AG04449 (cell line): ENCODE results near the gene ANKRD11.

ENCODE experiments used
- CTCF ChIA-PET: fragments of 350-600 bp; formaldehyde crosslinking; extraction: SDS; loops from one replicate; lab custom pipeline; 2021; ENCODE audit warnings: antibody characterized with exemption; lab: Yijun Ruan, JAX
- POLR2A ChIA-PET: fragments of 400-600, 350-600 bp; formaldehyde crosslinking; extraction: SDS; loops from one replicate; lab custom pipeline; 2020; ENCODE audit warnings: antibody characterized with exemption, inconsistent platforms; lab: Yijun Ruan, JAX
- DNase-seq: peaks from one replicate; pipeline ENCODE4 v3.0.0-alpha.2; 2010; ENCODE audit warnings: low read depth, low spot score
- H3K4me3 ChIP-seq: 2 replicates; pipeline ENCODE4 v1.5.1; 2011; ENCODE audit warnings: low read depth, mild to moderate bottlenecking, control low read depth, low read length
- TF ChIP-seq, protein P1 (sequence below): IDR thresholded peaks from one replicate; pipeline ENCODE4 v1.5.1; 2011; ENCODE audit warnings: mild to moderate bottlenecking, moderate library complexity, low read length, control low read depth, inconsistent platforms; ENCODE audit not compliant: insufficient read depth; ENCODE audit errors: missing control alignments

The ANKRD11 gene

DNA sequence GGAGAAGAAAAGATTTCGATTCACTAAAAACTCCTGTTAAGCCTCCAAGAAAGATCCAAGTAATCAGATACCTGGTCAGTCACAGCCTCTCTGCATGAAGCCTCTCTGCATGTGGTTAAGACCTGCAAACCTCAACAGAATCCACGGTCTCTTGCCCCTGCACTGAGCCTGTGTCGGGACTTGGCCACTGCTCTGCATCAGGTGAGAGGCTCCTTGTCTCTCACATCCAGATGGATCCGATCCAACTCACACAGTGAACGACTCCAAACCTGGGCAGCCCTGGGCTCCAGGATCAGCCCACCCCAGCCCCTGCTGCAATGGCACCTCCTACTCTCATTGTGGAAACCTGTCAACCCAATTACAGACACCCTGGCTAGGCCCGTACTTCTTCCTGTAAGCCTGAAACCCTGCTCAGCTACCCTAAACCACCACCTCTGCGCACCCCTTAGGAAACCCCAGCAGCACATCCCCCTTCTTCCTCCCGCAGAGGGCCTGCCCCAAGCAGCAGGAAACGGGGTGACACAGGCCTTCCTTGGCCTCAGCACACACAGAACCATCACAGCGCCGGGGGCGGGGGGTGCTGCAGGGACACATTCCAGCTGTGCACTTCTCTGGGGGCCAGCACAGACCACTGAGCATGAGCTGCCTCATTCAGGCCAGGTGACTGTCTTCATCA, 129.5 kb downstream of the ANKRD11 start:
- DNase-seq, result no peak
- CTCF ChIA-PET, result interaction anchor here (0.6 to 0.8 kb wide), 2 partner anchors 13 to 44 kb away, joined by 3 to 4 read pairs; no protein-coding TSS in a partner anchor
- H3K4me3 ChIP-seq, result no peak overlapping the region
- TF ChIP-seq, protein P1, sequence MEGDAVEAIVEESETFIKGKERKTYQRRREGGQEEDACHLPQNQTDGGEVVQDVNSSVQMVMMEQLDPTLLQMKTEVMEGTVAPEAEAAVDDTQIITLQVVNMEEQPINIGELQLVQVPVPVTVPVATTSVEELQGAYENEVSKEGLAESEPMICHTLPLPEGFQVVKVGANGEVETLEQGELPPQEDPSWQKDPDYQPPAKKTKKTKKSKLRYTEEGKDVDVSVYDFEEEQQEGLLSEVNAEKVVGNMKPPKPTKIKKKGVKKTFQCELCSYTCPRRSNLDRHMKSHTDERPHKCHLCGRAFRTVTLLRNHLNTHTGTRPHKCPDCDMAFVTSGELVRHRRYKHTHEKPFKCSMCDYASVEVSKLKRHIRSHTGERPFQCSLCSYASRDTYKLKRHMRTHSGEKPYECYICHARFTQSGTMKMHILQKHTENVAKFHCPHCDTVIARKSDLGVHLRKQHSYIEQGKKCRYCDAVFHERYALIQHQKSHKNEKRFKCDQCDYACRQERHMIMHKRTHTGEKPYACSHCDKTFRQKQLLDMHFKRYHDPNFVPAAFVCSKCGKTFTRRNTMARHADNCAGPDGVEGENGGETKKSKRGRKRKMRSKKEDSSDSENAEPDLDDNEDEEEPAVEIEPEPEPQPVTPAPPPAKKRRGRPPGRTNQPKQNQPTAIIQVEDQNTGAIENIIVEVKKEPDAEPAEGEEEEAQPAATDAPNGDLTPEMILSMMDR, result no peak
- POLR2A ChIA-PET, result no interaction called here

DNA sequence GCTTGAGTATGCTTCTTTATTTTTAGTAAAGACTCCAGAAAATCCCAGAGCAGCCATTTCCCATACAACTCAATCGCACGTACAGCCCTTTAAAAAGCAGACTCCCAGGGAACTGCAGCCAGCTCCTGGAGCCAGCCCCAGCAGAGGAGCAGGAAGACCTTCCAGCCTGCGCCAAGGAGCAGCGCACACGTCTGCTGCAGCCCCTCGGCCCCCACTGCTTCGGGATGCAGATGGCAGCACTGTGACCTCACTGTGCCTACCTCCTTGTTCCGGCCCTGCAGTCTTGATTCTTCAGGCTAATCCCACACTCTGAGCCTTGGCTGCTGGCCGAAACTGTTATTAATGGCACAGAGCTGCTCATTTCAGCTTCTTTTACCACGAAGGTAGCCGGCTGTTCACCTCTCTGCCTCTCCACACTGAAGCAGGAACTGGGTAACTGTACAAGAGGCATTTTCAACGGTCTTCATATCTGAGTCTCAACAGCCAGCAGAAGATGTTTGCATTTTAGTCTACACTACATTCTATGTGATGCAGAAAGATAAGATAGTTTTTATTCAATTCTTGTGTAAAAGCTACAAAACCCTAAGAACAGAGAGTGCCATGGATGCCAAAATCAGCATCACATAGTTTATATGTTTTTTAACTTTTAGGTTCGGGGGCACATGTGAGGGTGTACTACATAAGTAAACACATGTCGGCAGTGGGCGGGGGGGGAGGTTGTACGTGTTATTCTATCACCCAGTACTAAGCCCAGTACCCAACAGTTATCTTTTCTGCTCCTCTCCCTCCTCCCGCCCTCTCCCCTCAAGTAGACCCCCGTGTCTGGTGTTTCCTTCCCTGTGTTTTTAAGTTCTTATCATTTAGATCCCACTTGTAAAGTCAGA, 130.9 kb downstream of the ANKRD11 start:
- CTCF ChIA-PET, result interaction anchor here (0.8 kb wide), 2 partner anchors 10 to 14 kb away, joined by 3 to 4 read pairs; no protein-coding TSS in a partner anchor
- POLR2A ChIA-PET, result no interaction called here
- no peak for DNase-seq
- no peak overlapping the region for H3K4me3 ChIP-seq
- TF ChIP-seq, protein P1, result no peak

DNA sequence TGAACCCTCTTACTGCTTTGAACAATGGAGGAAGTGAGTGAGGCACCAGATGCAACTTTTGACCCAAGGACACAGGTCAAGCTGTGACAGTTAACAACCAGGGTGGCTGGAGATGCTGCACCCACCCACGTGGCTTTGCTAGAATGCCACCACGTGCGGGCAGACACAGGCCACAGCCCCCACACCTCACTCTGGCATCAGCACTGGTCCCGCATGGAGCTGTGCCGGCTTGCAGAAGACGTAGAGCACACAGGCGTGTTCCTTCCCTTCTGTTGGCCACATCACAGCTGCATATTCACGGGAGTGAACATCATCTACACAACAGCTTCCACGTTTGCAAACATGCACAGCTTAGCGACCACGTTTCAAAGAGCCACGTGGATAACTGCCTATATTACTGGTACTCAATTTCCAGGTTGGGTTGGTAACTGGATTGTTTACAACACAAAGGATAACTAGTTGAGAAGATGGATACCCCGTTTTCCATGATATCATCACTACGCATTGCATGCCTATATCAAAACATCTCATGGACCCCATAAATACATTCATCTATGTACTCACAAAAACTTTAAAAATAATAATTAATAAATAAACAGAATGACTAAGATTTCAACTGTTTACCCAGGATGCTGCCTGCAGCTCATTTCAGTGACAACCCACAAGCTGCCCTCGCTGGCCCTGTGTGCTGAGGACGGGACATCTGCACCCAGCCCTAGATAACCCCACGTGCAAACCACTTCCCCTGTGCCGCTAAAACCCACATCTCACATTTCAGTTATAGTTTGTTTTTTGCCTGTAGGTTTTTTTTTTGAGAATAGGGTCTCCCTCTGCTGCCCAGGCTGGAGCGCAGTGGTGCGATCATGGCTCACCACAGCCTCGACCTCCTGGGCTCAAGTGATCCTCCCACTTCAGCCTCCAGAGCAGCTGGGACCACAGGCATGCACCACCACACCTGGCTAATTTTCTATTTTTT, 132.0 kb downstream of the ANKRD11 start:
- no peak for DNase-seq
- POLR2A ChIA-PET, result no interaction called here
- H3K4me3 ChIP-seq, result no peak overlapping the region
- CTCF ChIA-PET, result interaction anchor here (0.8 kb wide), 1 partner anchor 11 kb away, joined by 3 read pairs; no protein-coding TSS in a partner anchor
- TF ChIP-seq, protein P1, result no peak

DNA sequence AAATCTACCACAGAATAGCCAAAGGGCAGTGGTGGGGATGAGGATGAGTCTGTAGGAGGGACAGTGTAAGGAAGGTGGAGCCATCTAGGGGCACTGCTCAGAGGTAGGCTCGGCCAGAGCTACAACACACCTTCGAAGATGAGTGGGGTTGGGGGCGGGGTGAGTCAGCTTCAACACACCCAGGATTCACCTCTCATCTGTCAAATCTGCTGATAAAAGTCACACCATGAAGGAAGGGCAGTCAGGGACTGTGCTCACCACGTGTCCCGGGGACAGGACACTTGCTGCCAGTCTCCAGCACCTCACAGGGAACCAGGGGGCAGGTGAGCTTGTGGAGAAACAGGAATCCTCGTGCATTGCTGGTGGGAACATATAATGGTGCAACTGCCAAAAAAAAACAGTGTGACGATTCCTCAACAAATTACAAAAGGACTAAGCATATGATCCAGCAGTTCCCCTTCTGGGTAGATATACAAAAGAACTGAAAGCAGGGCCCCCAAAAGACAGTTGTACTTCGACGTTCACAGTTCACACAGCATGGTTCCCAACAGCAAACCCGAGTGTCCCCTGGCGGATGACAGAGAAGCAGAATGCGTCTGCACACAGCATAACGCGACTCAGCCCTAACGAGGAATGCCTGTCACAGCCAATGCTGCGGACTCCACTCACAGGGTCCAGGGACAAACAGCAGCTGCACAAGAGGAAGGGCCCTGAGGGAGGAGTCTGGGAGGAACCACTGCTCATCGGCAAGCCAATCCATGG, 133.1 kb downstream of the ANKRD11 start:
- H3K4me3 ChIP-seq, result no peak overlapping the region
- ChIA-PET POLR2A (no interaction called here), CTCF (interaction anchor here (0.8 to 1.1 kb wide), 2 partner anchors 16 to 17 kb away, joined by 3 read pairs; no protein-coding TSS in a partner anchor)
- no peak for DNase-seq
- TF ChIP-seq, protein P1, result no peak

DNA sequence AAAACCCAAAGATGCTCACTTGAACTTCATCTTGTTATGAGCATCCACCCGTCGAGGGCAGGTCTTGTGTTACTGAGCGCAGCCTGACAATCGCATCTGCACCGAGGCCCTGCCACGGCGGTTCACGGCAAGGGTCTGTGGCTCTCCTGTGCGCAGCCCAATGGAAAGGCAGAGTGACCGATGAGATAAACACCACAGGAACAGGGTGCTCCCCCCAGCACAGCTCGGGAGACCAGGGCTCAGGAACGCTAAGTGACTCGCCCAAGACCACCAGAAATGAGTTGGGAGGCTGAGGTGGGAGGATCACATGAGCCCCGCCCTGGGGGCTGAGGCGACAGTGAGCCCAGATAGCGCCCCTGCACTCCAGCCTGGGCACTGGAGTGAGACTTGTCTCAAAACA, 134.7 kb downstream of the ANKRD11 start:
- ChIA-PET POLR2A (no interaction called here), CTCF (no interaction called here)
- no peak for DNase-seq
- H3K4me3 ChIP-seq, result no peak overlapping the region
- TF ChIP-seq, protein P1, result no peak
